Measurements from ENCODE around the gene TAF11L13.

Gene TAF11L13

GRCh38 chr5:17679597-17680203 is 47.8 kb downstream of the TAF11L13 start:
- DNase-seq (ENCODE audit: low spot score), result no peak

GRCh38 chr5:17680737-17681136 is 48.8 kb downstream of the TAF11L13 start:
- DNase-seq (ENCODE audit: low spot score), result no peak
